GM23338 (cell line): ENCODE measurements around the gene EYS. TPM values are rescaled to one million over a fixed set of nuclear protein-coding genes. Genes with fewer than 3 reads are reported as not detected.

ENCODE experiments used
- ATAC-seq: fragments of 200-7000 bp; cut with Tn5 transposase; 3 replicates; pipeline ENCODE4 v1.9.1; 2020
- DNase-seq: peaks from one replicate; pipeline ENCODE4 v3.0.0-alpha.2; 2015; ENCODE audit warnings: low spot score
- H2AFZ ChIP-seq: fragments of 200-600 bp; sonication (generic); 2 replicates; pipeline ENCODE4 v1.8.0; 2016; ENCODE audit warnings: antibody characterized with exemption, mild to moderate bottlenecking, moderate library complexity
- H3F3A ChIP-seq: fragments of 200-600 bp; sonication (generic); replicated peaks from 2 replicates; pipeline ENCODE4 v1.8.0; 2017; ENCODE audit warnings: antibody characterized with exemption, mixed run types, low read depth
- H3K27ac ChIP-seq: fragments of 200-600 bp; sonication (generic); 2 replicates; pipeline ENCODE4 v1.6.1; 2016; ENCODE audit warnings: low read depth
- H3K27me3 ChIP-seq: fragments of 200-600 bp; sonication (generic); 2 replicates; pipeline ENCODE4 v1.8.0; 2016; ENCODE audit warnings: mild to moderate bottlenecking, mixed run types, moderate library complexity; ENCODE audit not compliant: insufficient read depth
- H3K36me3 ChIP-seq: fragments of 200-600 bp; sonication (generic); 2 replicates; pipeline ENCODE4 v1.8.0; 2016; ENCODE audit warnings: mild to moderate bottlenecking; ENCODE audit not compliant: insufficient read depth
- H3K4me1 ChIP-seq: fragments of 200-600 bp; sonication (generic); 2 replicates; pipeline ENCODE4 v1.8.0; 2016; ENCODE audit warnings: mild to moderate bottlenecking, moderate library complexity; ENCODE audit not compliant: insufficient read depth
- H3K4me2 ChIP-seq: fragments of 200-600 bp; sonication (generic); 2 replicates; pipeline ENCODE4 v1.7.1; 2017; ENCODE audit warnings: mixed run types
- H3K4me3 ChIP-seq: fragments of 200-600 bp; sonication (generic); 2 replicates; pipeline ENCODE4 v1.6.1; 2016; ENCODE audit warnings: mixed run types
- H3K79me2 ChIP-seq: fragments of 200-600 bp; sonication (generic); replicated peaks from 2 replicates; pipeline ENCODE4 v1.8.0; 2017; ENCODE audit warnings: mild to moderate bottlenecking; ENCODE audit not compliant: insufficient read depth
- H3K9me2 ChIP-seq: fragments of 200-600 bp; sonication (generic); 2 replicates; pipeline ENCODE4 v1.8.0; 2017; ENCODE audit not compliant: insufficient read depth
- H4K20me1 ChIP-seq: fragments of 200-600 bp; sonication (generic); replicated peaks from 2 replicates; pipeline ENCODE4 v1.8.0; 2017; ENCODE audit warnings: mild to moderate bottlenecking; ENCODE audit not compliant: insufficient read depth
- H3K27ac Mint-ChIP-seq: 2 replicates; pipeline ENCODE4 v1.8.0; 2020; ENCODE audit warnings: inconsistent platforms, mild to moderate bottlenecking, moderate library complexity, mixed read lengths
- H3K27me3 Mint-ChIP-seq: 3 replicates; pipeline ENCODE4 v1.8.0; 2022; ENCODE audit warnings: low read depth, mild to moderate bottlenecking, moderate library complexity, mixed read lengths, inconsistent platforms; ENCODE audit not compliant: insufficient read depth, poor library complexity
- H3K36me3 Mint-ChIP-seq: 3 replicates; pipeline ENCODE4 v1.8.0; 2021; ENCODE audit warnings: low read depth, mild to moderate bottlenecking, inconsistent platforms, moderate library complexity, mixed read lengths
- H3K4me1 Mint-ChIP-seq: 3 replicates; pipeline ENCODE4 v1.8.0; 2020; ENCODE audit warnings: mild to moderate bottlenecking, inconsistent platforms, mixed read lengths
- H3K4me3 Mint-ChIP-seq: 3 replicates; pipeline ENCODE4 v1.8.0; 2021; ENCODE audit warnings: moderate library complexity, mild to moderate bottlenecking, inconsistent platforms, mixed read lengths
- H3K9me3 Mint-ChIP-seq: 3 replicates; pipeline ENCODE4 v1.8.0; 2020; ENCODE audit warnings: moderate library complexity, mild to moderate bottlenecking, inconsistent platforms, mixed read lengths
- CREB1 ChIP-seq: fragments of 250-450 bp; sonication (Bioruptor Pico); IDR thresholded peaks from 2 replicates; pipeline ENCODE4 v1.5.0; 2020; ENCODE audit warnings: low read depth, mild to moderate bottlenecking, moderate library complexity
- CTCF ChIP-seq, 2 experiments: fragments of 200-600 bp in 1 of 2; sonication (generic) in 1 of 2; conservative IDR thresholded peaks; 2 replicates each; pipeline versions ENCODE4 v1.5.1 to v1.6.1; 2016 to 2017; ENCODE audit warnings: antibody characterized with exemption in 2 of 2, low read depth in 2 of 2, mild to moderate bottlenecking in 2 of 2, moderate library complexity in 1 of 2
- ETS1 ChIP-seq: IDR thresholded peaks from 2 replicates; pipeline ENCODE4 v1.6.1; 2016; ENCODE audit warnings: antibody characterized with exemption
- EZH2 ChIP-seq: fragments of 200-600 bp; sonication (generic); IDR thresholded peaks from one replicate; pipeline ENCODE4 v1.8.0; 2017; ENCODE audit warnings: antibody characterized with exemption, mild to moderate bottlenecking, low read depth; ENCODE audit not compliant: unreplicated experiment
- EZH2phosphoT487 ChIP-seq: fragments of 200-600 bp; sonication (generic); IDR thresholded peaks from one replicate; pipeline ENCODE4 v1.8.1; 2018; ENCODE audit warnings: antibody characterized with exemption; ENCODE audit not compliant: unreplicated experiment
- JUNB ChIP-seq: IDR thresholded peaks from one replicate; pipeline ENCODE4 v1.6.1; 2016; ENCODE audit warnings: antibody characterized with exemption; ENCODE audit not compliant: unreplicated experiment
- NANOG ChIP-seq: IDR thresholded peaks from 2 replicates; pipeline ENCODE4 v1.6.1; 2016; ENCODE audit warnings: antibody characterized with exemption, borderline replicate concordance
- POLR2AphosphoS5 ChIP-seq: IDR thresholded peaks from 2 replicates; pipeline ENCODE4 v1.6.1; 2016; ENCODE audit warnings: antibody characterized with exemption, low read depth
- REST ChIP-seq: IDR thresholded peaks from one replicate; pipeline ENCODE4 v1.6.1; 2018; ENCODE audit warnings: antibody characterized with exemption; ENCODE audit not compliant: unreplicated experiment
- STAT1 ChIP-seq: IDR thresholded peaks from one replicate; pipeline ENCODE4 v1.6.1; 2016; ENCODE audit warnings: antibody characterized with exemption; ENCODE audit not compliant: unreplicated experiment
- ZNF114 ChIP-seq: fragments of 250-450 bp; sonication (Bioruptor Pico); IDR thresholded peaks from 2 replicates; pipeline ENCODE4 v1.5.0; 2020; ENCODE audit warnings: mild to moderate bottlenecking, moderate library complexity
- ZNF331 ChIP-seq: fragments of 250-450 bp; sonication (Bioruptor Pico); IDR thresholded peaks from 2 replicates; pipeline ENCODE4 v1.5.0; 2020; ENCODE audit warnings: low read depth, mild to moderate bottlenecking, moderate library complexity
- ZNF462 ChIP-seq: fragments of 250-450 bp; sonication (Bioruptor Pico); IDR thresholded peaks from 2 replicates; pipeline ENCODE4 v1.5.0; 2020; ENCODE audit warnings: mild to moderate bottlenecking, moderate library complexity
- polyA plus RNA-seq: library from polyadenylated mRNA; unstranded; fragments of >200 nt; fragmentation: Nextera tagmentation; extraction: Ambion mirVana; gene quantifications from 2 replicates; pipeline ENCODE4 v1.2.1, GENCODE V29; 2016
- total RNA-seq: library from RNA; depleted of rRNA; stranded (reverse); fragments of >200 nt; shearing (Covaris generic); gene quantifications from 2 replicates; pipeline ENCODE4 v1.2.3, GENCODE V29; 2014

The EYS gene
- total and polyA plus RNA-seq, 2 experiments from 2014 or later, result 0.38 to 0.52 TPM

- H3K79me2 ChIP-seq, result no peaks in the 10 kb centered on the region
- no peak overlapping the region for H3K4me2 ChIP-seq
- Mint-ChIP-seq H3K4me3 (no peak overlapping the region), H3K4me1 (no peaks in the 10 kb centered on the region), H3K27ac (no peak overlapping the region), H3K9me3 (peaks cover 5% of the 10 kb centered on the region; the same call in 2 of the 3 replicates), H3K36me3 (no peaks in the 10 kb centered on the region; the same call in 2 of the 3 replicates), H3K27me3 (no peaks in the 10 kb centered on the region)
- H3K4me3 ChIP-seq, result no peak overlapping the region
- no peak overlapping the region; the same call in 1 of the 2 replicates for H2AFZ ChIP-seq
- H3K36me3 ChIP-seq, result no peaks in the 10 kb centered on the region
- H3K4me1 ChIP-seq, result no peaks in the 10 kb centered on the region
- no peaks in the 10 kb centered on the region for H3F3A ChIP-seq
- no peaks in the 10 kb centered on the region for H3K27me3 ChIP-seq
- ATAC-seq, result no peak
- TF ChIP-seq REST (no peak), JUNB (no peak), ZNF462 (CRISPR knock-in tag) (no peak), POLR2AphosphoS5 (no peak), NANOG (no peak), ZNF114 (CRISPR knock-in tag) (no peak), STAT1 (no peak), CTCF (conservative IDR thresholded peaks at IDR 0.05; ENCODE audit: low read depth in 2 of 2) (no peak), ETS1 (no peak), CREB1 (CRISPR knock-in tag) (no peak), EZH2phosphoT487 (no peak), ZNF331 (CRISPR knock-in tag) (no peak), EZH2 (no peak)
- no peak for DNase-seq
- peaks cover 2% of the 10 kb centered on the region; the same call in 1 of the 2 replicates for H3K9me2 ChIP-seq
- H4K20me1 ChIP-seq, result no peaks in the 10 kb centered on the region
- no peak overlapping the region for H3K27ac ChIP-seq
Observed at GRCh38 chr6:65637289-65638046, 69.6 kb downstream of the EYS start.
